ENCODE results near the gene GSTO2. TPM values are rescaled to one million over a fixed set of nuclear protein-coding genes. Genes with fewer than 3 reads are reported as not detected.

The GSTO2 gene
- total RNA-seq, 4 donors from 2014 or later: 0.12 to 1.4 (median 0.54) TPM

DNA sequence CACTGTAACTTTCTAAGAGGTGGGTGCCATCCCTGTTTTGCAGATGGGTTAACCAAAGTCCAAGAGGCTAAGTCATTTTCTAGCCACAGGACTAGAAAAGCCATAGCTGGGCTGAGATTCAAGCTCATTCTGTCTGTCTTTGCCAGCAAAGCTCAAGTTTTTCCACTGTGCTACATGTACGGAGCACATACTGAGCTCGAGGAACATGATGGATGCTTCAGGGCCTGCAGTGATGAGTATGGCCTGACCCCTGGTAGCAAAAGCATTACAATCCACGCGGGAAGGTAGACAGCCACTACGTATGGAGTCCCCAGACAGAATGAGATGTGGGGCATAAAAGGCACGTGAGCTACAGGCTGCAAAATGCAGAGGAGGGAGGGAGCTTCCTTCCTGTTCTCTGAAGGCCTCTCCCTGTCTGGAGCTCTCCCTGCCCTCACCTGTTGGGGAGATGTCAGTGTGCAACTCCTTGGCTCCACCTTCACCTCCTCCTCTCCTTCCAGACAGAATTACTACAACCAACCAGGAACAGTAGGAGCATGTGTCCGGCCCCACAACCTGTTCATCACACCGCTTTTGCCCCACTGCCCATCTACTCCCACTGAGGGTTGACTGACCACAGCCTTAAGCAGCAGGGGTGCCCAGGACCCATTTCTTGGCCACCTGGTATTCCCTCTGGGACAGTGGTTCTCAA, 52.9 kb downstream of the GSTO2 start:
- TF ChIP-seq, protein P1, sequence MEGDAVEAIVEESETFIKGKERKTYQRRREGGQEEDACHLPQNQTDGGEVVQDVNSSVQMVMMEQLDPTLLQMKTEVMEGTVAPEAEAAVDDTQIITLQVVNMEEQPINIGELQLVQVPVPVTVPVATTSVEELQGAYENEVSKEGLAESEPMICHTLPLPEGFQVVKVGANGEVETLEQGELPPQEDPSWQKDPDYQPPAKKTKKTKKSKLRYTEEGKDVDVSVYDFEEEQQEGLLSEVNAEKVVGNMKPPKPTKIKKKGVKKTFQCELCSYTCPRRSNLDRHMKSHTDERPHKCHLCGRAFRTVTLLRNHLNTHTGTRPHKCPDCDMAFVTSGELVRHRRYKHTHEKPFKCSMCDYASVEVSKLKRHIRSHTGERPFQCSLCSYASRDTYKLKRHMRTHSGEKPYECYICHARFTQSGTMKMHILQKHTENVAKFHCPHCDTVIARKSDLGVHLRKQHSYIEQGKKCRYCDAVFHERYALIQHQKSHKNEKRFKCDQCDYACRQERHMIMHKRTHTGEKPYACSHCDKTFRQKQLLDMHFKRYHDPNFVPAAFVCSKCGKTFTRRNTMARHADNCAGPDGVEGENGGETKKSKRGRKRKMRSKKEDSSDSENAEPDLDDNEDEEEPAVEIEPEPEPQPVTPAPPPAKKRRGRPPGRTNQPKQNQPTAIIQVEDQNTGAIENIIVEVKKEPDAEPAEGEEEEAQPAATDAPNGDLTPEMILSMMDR (IDR thresholded peaks at IDR 0.05): no peak

DNA sequence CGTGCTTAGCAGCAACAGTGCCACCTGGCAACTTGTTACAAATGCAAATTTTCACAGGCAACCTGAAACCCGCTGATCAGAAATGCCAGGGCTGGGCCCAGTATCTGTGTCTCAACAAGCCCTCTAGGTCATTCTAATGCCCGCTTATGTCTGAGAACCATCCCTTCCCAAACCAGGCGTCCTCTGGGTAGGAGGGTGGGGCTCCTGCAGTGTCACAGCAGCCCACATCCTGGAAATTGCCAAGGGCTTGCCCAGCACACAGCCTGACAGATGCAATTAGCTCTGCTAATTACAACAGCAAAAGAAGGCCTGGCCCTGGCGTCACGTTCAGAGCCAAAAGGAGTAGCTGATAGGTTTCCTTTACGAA, 53.4 kb downstream of the GSTO2 start:
- ATAC-seq (ENCODE audit: low FRiP score) (no peak), DNase-seq (ENCODE audit: low spot score) (no peak)
- TF ChIP-seq, protein P1 (IDR thresholded peaks at IDR 0.05): no peak

More for the DNA sequence above, 52.9 kb downstream of the GSTO2 start:
- no peak for ATAC-seq (ENCODE audit: low FRiP score)
- DNase-seq (ENCODE audit: low spot score): no peak

DNA sequence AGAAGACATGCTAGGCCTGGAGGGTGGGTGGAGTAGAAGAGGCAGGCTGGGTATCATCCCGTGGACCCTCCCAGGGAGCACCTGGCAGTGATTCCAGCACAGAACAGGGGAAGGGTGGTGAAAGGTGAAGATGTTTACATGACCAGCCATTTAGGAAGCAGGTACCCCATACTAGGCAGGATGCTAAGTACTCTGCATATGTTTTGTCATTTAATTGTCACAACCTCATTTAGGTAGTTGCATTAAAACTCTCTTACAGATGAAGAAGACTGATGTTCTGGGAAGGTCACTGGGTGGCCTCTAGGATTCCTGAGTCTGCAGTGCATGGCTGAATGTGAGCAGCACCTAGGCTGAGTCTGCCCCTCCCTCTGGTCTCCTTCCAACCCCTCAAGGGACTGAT, 54.1 kb downstream of the GSTO2 start:
- ATAC-seq (ENCODE audit: low FRiP score): no peak
- DNase-seq (ENCODE audit: low spot score): no peak
- TF ChIP-seq, protein P1 (IDR thresholded peaks at IDR 0.05): no peak

DNA sequence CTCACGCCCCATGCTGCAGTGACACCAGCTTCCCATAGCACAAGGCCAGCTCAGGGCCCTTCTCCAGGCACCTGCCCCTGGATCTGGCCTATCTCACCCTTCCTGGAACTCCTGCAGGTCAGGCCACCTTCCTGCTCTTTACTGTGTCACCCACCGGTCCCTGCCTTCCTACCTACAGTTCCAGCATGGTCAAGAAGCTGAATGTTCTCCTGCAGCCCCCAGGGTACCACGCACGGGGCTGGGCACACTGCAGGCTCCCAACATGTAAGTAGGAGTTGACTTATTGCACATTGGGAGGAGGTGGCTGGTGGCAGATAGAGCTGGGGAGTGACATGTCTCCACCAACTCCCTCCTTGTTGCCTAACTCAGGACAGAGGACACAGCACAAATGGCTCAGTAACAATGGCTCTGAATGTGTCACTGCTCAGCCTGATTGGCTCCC, 54.8 kb downstream of the GSTO2 start:
- TF ChIP-seq, protein P1 (IDR thresholded peaks at IDR 0.05): no peak
- DNase-seq (ENCODE audit: low spot score) (no peak), ATAC-seq (ENCODE audit: low FRiP score) (no peak)

DNA sequence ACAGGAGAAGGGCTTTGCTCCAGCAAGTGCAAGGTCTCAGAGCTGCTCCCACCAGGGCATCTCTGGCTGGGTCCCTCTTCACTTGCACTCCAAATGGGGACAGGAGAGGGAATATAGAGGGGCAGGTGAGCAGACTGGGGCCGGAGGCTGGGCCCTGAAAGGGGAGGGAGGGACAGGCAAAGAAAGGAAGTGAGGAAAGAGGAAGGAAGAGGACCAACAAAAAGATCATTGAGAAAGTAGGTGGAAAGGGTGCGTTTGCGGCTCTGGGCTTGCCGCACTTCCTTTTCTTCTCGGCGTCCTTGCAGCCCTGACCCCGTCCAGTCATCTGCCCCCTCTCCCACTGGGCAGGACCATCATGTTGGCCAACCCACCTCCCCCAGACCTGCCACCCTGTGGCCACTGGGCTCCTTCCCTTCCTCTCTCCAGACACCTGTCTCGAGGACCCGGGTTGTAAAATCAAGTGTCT, 55.3 kb downstream of the GSTO2 start:
- ATAC-seq (ENCODE audit: low FRiP score): no peak

DNA sequence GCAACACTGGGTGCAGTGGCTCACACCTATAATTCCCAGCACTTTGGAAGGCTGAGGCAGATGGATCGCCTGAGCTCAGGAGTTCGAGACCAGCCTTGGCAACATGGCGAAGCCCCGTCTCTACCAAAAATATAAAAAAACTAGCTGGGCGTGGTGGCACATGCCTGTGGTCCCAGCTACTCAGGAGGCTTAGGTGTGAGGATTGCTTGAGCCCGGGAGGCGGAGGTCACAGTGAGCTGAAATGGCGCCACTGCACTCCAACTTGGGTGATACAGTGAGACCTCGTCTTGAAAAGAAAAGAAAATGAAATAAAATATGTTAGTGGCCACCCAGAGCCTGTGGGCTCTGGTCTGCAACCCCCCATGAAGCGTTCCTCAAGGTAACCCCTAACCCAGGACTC, 55.9 kb downstream of the GSTO2 start:
- DNase-seq (ENCODE audit: low spot score) (no peak), ATAC-seq (ENCODE audit: low FRiP score) (no peak)
- TF ChIP-seq, protein P1 (IDR thresholded peaks at IDR 0.05): no peak

More for the DNA sequence above, 55.3 kb downstream of the GSTO2 start:
- TF ChIP-seq, protein P1 (IDR thresholded peaks at IDR 0.05): no peak
- DNase-seq (ENCODE audit: low spot score): no peak

Measured in omental fat pad (tissue), 4 donors.